DND-41 (cell line): ENCODE results near the gene MRPL11.

ENCODE experiments used
- CTCF ChIP-seq: IDR thresholded peaks from 2 replicates; pipeline ENCODE4 v1.5.1; 2012; ENCODE audit warnings: borderline replicate concordance, low read length, moderate library complexity, mild to moderate bottlenecking; ENCODE audit not compliant: poor library complexity, severe bottlenecking; ENCODE audit errors: extremely low read depth
- EZH2 ChIP-seq: IDR thresholded peaks from 3 replicates; pipeline ENCODE4 v1.6.1; 2012; ENCODE audit warnings: borderline replicate concordance, low read depth, mild to moderate bottlenecking, moderate library complexity, low read length, inconsistent platforms; ENCODE audit not compliant: severe bottlenecking

DNA sequence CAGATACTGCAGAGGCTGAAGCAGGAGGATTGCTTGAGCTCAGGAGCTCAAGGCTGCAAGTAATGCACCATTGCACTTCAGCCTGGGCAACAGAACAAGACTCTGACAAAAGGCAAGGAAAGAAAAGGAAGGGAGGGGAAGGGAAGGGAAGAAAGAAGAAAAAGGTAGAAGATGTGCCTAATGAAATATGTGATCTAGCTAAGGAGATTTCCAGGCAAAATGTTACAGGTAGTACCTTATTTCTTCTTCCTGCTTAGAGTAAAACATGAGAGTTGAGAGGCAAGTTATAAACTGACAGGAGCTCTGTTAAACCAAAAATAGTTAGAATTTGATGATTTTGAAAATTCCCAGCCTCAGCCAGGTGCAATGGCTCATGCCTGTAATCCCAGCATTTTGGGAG is 23.4 kb upstream of the MRPL11 start:
- TF ChIP-seq CTCF, result no peak
- TF ChIP-seq EZH2, result no peak
